LoVo (cell line): Measurements from ENCODE around the gene CNKSR3.

ENCODE experiments used
- DNase-seq: peaks from one replicate; pipeline ENCODE4 v3.0.0-alpha.2; 2016; ENCODE audit warnings: low spot score

CNKSR3 gene

DNA sequence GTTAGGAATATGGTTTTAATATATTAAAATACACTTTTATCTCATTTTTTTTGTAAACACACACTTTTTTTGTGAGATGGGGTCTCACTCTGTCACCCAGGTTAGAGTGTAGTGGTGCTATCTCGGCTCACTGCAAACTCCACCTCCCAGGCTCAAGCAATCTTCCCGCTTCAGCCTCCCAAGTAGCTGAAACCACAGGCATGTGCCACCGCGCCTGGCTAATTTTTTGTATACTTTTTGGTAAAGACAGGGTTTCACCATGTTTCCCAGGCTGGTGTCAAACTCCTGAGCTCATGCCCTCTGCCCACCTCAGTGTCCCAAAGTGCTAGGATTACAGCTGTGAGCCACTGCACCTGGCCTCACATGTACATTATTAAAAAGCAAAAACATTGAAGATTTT lies 164.7 kb downstream of the CNKSR3 start:
- no peak for DNase-seq

- DNase-seq: no peak
These were observed 166.8 kb downstream of the CNKSR3 start for GRCh38 chr6:154343473-154344308.

- no peak for DNase-seq
These were observed 168.6 kb downstream of the CNKSR3 start for GRCh38 chr6:154341871-154342270.

GRCh38 chr6:154341336-154341735 lies 169.1 kb downstream of the CNKSR3 start:
- no peak for DNase-seq
